Measurements from ENCODE around the gene KTN1.

DNA sequence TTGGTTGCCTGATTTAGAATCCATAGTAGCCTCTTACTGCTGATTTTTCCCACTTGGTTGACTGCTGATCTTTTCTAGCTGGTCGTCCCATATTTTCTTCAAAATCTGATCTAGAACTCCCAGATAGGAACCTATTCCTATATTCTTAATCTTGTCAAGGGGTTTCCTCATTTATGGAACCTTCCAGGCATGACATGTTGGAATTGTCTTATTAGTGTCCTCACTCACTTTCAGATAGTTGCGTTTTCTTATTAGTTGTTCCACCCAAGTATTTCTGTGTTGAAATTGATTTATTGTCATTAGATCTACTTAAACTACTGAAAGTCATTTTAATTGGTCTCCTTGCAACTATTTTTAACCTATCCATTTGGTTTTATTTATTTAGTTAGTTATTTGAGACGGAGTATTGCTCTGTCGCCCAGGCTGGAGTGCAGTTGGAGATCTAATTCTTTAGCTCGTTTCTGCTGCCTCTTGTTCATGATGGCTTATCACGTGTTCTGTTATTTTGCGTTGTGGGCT is 25.0 kb downstream of the KTN1 start:
- TF ChIP-seq, protein P1, sequence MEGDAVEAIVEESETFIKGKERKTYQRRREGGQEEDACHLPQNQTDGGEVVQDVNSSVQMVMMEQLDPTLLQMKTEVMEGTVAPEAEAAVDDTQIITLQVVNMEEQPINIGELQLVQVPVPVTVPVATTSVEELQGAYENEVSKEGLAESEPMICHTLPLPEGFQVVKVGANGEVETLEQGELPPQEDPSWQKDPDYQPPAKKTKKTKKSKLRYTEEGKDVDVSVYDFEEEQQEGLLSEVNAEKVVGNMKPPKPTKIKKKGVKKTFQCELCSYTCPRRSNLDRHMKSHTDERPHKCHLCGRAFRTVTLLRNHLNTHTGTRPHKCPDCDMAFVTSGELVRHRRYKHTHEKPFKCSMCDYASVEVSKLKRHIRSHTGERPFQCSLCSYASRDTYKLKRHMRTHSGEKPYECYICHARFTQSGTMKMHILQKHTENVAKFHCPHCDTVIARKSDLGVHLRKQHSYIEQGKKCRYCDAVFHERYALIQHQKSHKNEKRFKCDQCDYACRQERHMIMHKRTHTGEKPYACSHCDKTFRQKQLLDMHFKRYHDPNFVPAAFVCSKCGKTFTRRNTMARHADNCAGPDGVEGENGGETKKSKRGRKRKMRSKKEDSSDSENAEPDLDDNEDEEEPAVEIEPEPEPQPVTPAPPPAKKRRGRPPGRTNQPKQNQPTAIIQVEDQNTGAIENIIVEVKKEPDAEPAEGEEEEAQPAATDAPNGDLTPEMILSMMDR (IDR thresholded peaks at IDR 0.05) = no peak
- TF ChIP-seq, protein P2, sequence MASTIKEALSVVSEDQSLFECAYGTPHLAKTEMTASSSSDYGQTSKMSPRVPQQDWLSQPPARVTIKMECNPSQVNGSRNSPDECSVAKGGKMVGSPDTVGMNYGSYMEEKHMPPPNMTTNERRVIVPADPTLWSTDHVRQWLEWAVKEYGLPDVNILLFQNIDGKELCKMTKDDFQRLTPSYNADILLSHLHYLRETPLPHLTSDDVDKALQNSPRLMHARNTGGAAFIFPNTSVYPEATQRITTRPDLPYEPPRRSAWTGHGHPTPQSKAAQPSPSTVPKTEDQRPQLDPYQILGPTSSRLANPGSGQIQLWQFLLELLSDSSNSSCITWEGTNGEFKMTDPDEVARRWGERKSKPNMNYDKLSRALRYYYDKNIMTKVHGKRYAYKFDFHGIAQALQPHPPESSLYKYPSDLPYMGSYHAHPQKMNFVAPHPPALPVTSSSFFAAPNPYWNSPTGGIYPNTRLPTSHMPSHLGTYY (CRISPR knock-in tag; IDR thresholded peaks at IDR 0.05) = no peak
- no peak for TF ChIP-seq SP1 (CRISPR knock-in tag; conservative IDR thresholded peaks at IDR 0.05)
